Measurements from ENCODE around the gene CDKAL1.

DNA sequence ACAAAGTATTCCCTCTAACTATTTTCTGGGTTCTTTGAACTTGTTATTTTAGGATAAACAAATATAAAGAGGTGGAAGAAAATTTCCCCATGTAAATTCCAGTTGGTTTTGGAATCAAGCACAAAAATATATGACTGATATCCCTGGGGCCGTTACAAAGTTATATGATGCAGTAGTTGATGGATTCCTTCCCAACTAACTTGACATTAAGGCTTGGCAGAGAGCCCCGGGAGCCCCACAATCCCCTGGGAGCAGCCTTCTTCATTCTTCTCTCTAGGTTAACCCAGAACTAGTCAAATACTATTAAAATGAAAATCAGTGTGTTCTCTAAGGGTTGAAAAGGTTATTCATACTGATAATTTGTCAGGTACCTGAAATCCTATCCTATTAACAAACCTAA is 550.4 kb downstream of the CDKAL1 start:
- TF ChIP-seq GATA2 (IDR thresholded peaks at IDR 0.05; ENCODE audit: low read depth, low read length) (no peak), GATA3 (IDR thresholded peaks at IDR 0.05; ENCODE audit: low read depth, low read length) (no peak)

All from SH-SY5Y (cell line).